NCI-H1417 treated with DMSO at 0.1 percent for 48 hours (cell line): ENCODE measurements around the gene PLD5.
"Not testable (repeated sequence)": the region's sequence is repeated elsewhere in the genome, so short reads cannot be mapped to it uniquely, and the experiment has no call there.

Source experiments
- DNase-seq: peaks from one replicate; lab custom pipeline; 2025; lab: John Stamatoyannopoulos, UW

PLD5 gene

GRCh38 chr1:242212401-242212800, 312.1 kb downstream of the PLD5 start:
- DNase-seq = no peak

- DNase-seq = no peak
Observed at GRCh38 chr1:242211254-242212022, 313.1 kb downstream of the PLD5 start.

- not testable (repeated sequence) for DNase-seq
Observed at GRCh38 chr1:242210316-242210715, 314.2 kb downstream of the PLD5 start.

- no peak for DNase-seq
Observed at GRCh38 chr1:242209063-242209462, 315.4 kb downstream of the PLD5 start.

- DNase-seq = no peak
Observed at GRCh38 chr1:242208021-242208420, 316.5 kb downstream of the PLD5 start.

GRCh38 chr1:242206994-242207393, 317.5 kb downstream of the PLD5 start:
- no peak for DNase-seq

GRCh38 chr1:242205622-242206489, 318.6 kb downstream of the PLD5 start:
- DNase-seq = no peak

- no peak for DNase-seq
Observed at GRCh38 chr1:242203262-242203661, 321.2 kb downstream of the PLD5 start.

- no peak for DNase-seq
Observed at GRCh38 chr1:242201090-242201489, 323.4 kb downstream of the PLD5 start.

- no peak for DNase-seq
Observed at GRCh38 chr1:242199776-242200458, 324.6 kb downstream of the PLD5 start.

GRCh38 chr1:242197907-242198820, 326.3 kb downstream of the PLD5 start:
- no peak for DNase-seq

- DNase-seq = no peak
Observed at GRCh38 chr1:242196914-242197313, 327.6 kb downstream of the PLD5 start.

- no peak for DNase-seq
Observed at GRCh38 chr1:242196101-242196500, 328.4 kb downstream of the PLD5 start.

GRCh38 chr1:242189591-242189990, 334.9 kb downstream of the PLD5 start:
- DNase-seq = no peak

GRCh38 chr1:242187816-242188215, 336.7 kb downstream of the PLD5 start:
- no peak for DNase-seq

GRCh38 chr1:242187171-242187570, 337.3 kb downstream of the PLD5 start:
- DNase-seq = no peak

GRCh38 chr1:242185731-242186130, 338.8 kb downstream of the PLD5 start:
- no peak for DNase-seq

GRCh38 chr1:242184955-242185354, 339.5 kb downstream of the PLD5 start:
- DNase-seq = no peak

GRCh38 chr1:242179767-242180166, 344.7 kb downstream of the PLD5 start:
- DNase-seq = not testable (repeated sequence)

- DNase-seq = no peak
Observed at GRCh38 chr1:242178924-242179708, 345.4 kb downstream of the PLD5 start.

- no peak for DNase-seq
Observed at GRCh38 chr1:242178436-242178835, 346.1 kb downstream of the PLD5 start.
